Measurements from ENCODE around the gene FUNDC2. TPM values are rescaled to one million over a fixed set of nuclear protein-coding genes. Genes with fewer than 3 reads are reported as not detected.

The FUNDC2 gene
- total and polyA plus RNA-seq, 2 donors (not counting 3 experiments of a cell fraction or from before 2014, with no cell fraction given): 53.3 to 65.6 TPM

- Histone ChIP-seq H3K4me2 (ENCODE audit: insufficient read depth, low read length) (no peak overlapping the region), H4K20me1 (replicated peaks; ENCODE audit: control insufficient read depth, extremely low read depth, insufficient read depth, low read length) (no peaks in the 10 kb centered on the region), H3K27me3 (ENCODE audit: control insufficient read depth in 2 of 2, insufficient read depth in 2 of 2, low read length in 2 of 2) (peaks cover 2 to 5% of the 10 kb centered on the region in 2 experiments), H3K9me3 (replicated peaks; ENCODE audit: control insufficient read depth, insufficient read depth, low read length) (no peaks in the 10 kb centered on the region), H3K27ac (ENCODE audit: insufficient read depth, low read depth, low read length) (no peak overlapping the region), H3K79me2 (ENCODE audit: control insufficient read depth, insufficient read depth, low read length) (no peaks in the 10 kb centered on the region), H3K4me1 (ENCODE audit: control insufficient read depth, extremely low read depth, insufficient read depth, low read length) (no peaks in the 10 kb centered on the region), H3K4me3 (replicated peaks in 1 of 3; ENCODE audit: insufficient read depth in 1 of 3, low read depth in 1 of 3, low read length in 3 of 3) (no peak overlapping the region), H2AFZ (ENCODE audit: low read depth, low read length) (no peak overlapping the region), H3K9me1 (replicated peaks; ENCODE audit: control insufficient read depth, extremely low read depth, insufficient read depth, low read length) (no peaks in the 10 kb centered on the region), H3K36me3 (ENCODE audit: control insufficient read depth in 2 of 2, extremely low read depth in 1 of 2, insufficient read depth in 2 of 2, low read length in 2 of 2) (no peaks in the 10 kb centered on the region), H3K9ac (replicated peaks; ENCODE audit: extremely low read depth, insufficient read depth, low read length) (no peak overlapping the region)
- intact Hi-C loops (cut with micrococcal nuclease): no loop called here
- CTCF ChIA-PET: no interaction called here
- no TSS peak for BruUV-seq (replicated peaks)
- no peak for DNase-seq (ENCODE audit: low read depth, low spot score)
- POLR2A ChIA-PET: no interaction called here
- dilution Hi-C loops (cut with MboI; ENCODE audit: extremely low pct_ligation_motif_present, low sequenced_read_pairs): no loop called here
- no peak for FAIRE-seq
- no peak for TF ChIP-seq CTCF (IDR thresholded peaks at IDR 0.05; ENCODE audit: extremely low read depth in 1 of 2, insufficient read depth in 1 of 2, low read depth in 1 of 2, low read length in 2 of 2)
- no peak for TF ChIP-seq MYC (IDR thresholded peaks at IDR 0.05; ENCODE audit: low read depth, low read length)
- TF ChIP-seq GATA2 (IDR thresholded peaks at IDR 0.05; ENCODE audit: insufficient read depth, insufficient read length, low read depth, low read length): no peak
- TF ChIP-seq, protein P1, sequence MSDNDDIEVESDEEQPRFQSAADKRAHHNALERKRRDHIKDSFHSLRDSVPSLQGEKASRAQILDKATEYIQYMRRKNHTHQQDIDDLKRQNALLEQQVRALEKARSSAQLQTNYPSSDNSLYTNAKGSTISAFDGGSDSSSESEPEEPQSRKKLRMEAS (IDR thresholded peaks at IDR 0.05; ENCODE audit: insufficient read depth, insufficient read length): no peak
Observed at GRCh38 chrX:155020591-155020990, 6.1 kb upstream of the FUNDC2 start.

DNA sequence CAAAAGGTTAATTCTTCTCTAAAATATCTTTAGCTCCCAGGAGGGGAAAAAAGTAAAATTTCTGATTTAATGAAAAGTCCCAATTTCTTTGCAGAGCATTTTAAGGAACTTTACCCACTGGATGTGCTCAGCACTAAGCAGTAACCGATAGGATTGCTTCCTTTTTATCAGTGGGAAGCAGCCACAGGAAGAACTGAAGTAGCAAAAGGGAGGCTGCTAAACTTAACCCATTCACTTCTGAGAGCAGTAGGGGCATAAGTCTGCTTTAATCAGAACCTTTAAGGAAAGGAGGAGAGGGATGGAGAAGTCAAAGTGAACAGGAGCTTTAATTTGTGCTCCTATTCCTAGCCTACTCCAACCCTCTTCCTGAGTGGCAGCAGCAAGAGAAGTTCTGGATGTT is 4.1 kb upstream of the FUNDC2 start, which contains the start of gene F8:
Gene F8, minus strand, starts transcription at position 139 of the 400 bp plus-strand sequence. CDS start 171 bp downstream, outside the sequence.
- Histone ChIP-seq H3K36me3 (ENCODE audit: control insufficient read depth in 2 of 2, extremely low read depth in 1 of 2, insufficient read depth in 2 of 2, low read length in 2 of 2) (no peaks in the 10 kb centered on the region), H3K79me2 (ENCODE audit: control insufficient read depth, insufficient read depth, low read length) (no peaks in the 10 kb centered on the region), H2AFZ (ENCODE audit: low read depth, low read length) (no peak within 1 kb of the TSS), H4K20me1 (replicated peaks; ENCODE audit: control insufficient read depth, extremely low read depth, insufficient read depth, low read length) (no peaks in the 10 kb centered on the region), H3K27me3 (ENCODE audit: control insufficient read depth in 2 of 2, insufficient read depth in 2 of 2, low read length in 2 of 2) (peaks cover 2 to 5% of the 10 kb centered on the region in 2 experiments), H3K4me3 (replicated peaks in 1 of 3; ENCODE audit: insufficient read depth in 1 of 3, low read depth in 1 of 3, low read length in 3 of 3) (no peak within 1 kb of the TSS), H3K4me1 (ENCODE audit: control insufficient read depth, extremely low read depth, insufficient read depth, low read length) (no peaks in the 10 kb centered on the region), H3K9me3 (replicated peaks; ENCODE audit: control insufficient read depth, insufficient read depth, low read length) (no peaks in the 10 kb centered on the region), H3K27ac (ENCODE audit: insufficient read depth, low read depth, low read length) (no peak within 1 kb of the TSS), H3K4me2 (ENCODE audit: insufficient read depth, low read length) (no peak within 1 kb of the TSS), H3K9me1 (replicated peaks; ENCODE audit: control insufficient read depth, extremely low read depth, insufficient read depth, low read length) (no peaks in the 10 kb centered on the region), H3K9ac (replicated peaks; ENCODE audit: extremely low read depth, insufficient read depth, low read length) (no peak within 1 kb of the TSS)
- BruUV-seq (replicated peaks): no TSS peak
- dilution Hi-C loops (cut with MboI; ENCODE audit: extremely low pct_ligation_motif_present, low sequenced_read_pairs): no loop called here
- TF ChIP-seq POLR2AphosphoS5 (IDR thresholded peaks at IDR 0.05; ENCODE audit: insufficient read depth, low read depth, low read length): no peak
- no peak for TF ChIP-seq FOS (IDR thresholded peaks at IDR 0.05; ENCODE audit: borderline replicate concordance, insufficient read depth, low read length)
- no peak for TF ChIP-seq JUN (IDR thresholded peaks at IDR 0.05; ENCODE audit: borderline replicate concordance, insufficient read depth, insufficient read length, low read depth)
- no peak for TF ChIP-seq GATA2 (IDR thresholded peaks at IDR 0.05; ENCODE audit: insufficient read depth, insufficient read length, low read depth, low read length)
- TF ChIP-seq EZH2 (IDR thresholded peaks at IDR 0.05; ENCODE audit: borderline replicate concordance, low read depth, low read length, severe bottlenecking): no peak
- TF ChIP-seq, protein P1 (IDR thresholded peaks at IDR 0.05; ENCODE audit: insufficient read depth, insufficient read length): no peak
- no peak for TF ChIP-seq POLR2A (IDR thresholded peaks at IDR 0.05; ENCODE audit: low read depth, low read length)
- no peak for TF ChIP-seq CTCF (IDR thresholded peaks at IDR 0.05; ENCODE audit: extremely low read depth in 1 of 2, insufficient read depth in 1 of 2, low read depth in 1 of 2, low read length in 2 of 2)
- TF ChIP-seq MYC (IDR thresholded peaks at IDR 0.05; ENCODE audit: low read depth, low read length): no peak
- FAIRE-seq: no peak
- DNase-seq (ENCODE audit: low read depth, low spot score): no peak
- intact Hi-C loops (cut with micrococcal nuclease): no loop called here
- ChIA-PET POLR2A (no interaction called here), CTCF (no interaction called here)

Data from endothelial cell of umbilical vein (primary cell).